SK-N-MC (cell line): ENCODE measurements around the gene CTR9.

Source experiments
- DNase-seq: peaks from one replicate; pipeline ENCODE4 v3.0.0-alpha.2; 2011; ENCODE audit warnings: low read depth, low spot score
- H3K27ac ChIP-seq: fragments of 200-600 bp; sonication (generic); 2 replicates; pipeline ENCODE4 v1.5.1; 2016; ENCODE audit warnings: mixed run types
- H3K36me3 ChIP-seq: fragments of 200-600 bp; sonication (generic); 2 replicates; pipeline ENCODE4 v1.6.1; 2017; ENCODE audit warnings: antibody characterized with exemption, low read length, mixed read lengths; ENCODE audit not compliant: insufficient read depth
- H3K4me3 ChIP-seq: fragments of 200-600 bp; sonication (generic); 2 replicates; pipeline ENCODE4 v1.5.1; 2016
- H3K9ac ChIP-seq: fragments of 200-600 bp; sonication (generic); 2 replicates; pipeline ENCODE4 v1.8.0; 2017; ENCODE audit warnings: mixed run types, mixed read lengths; ENCODE audit not compliant: insufficient read length
- H3K9me3 ChIP-seq: fragments of 200-600 bp; sonication (generic); 2 replicates; pipeline ENCODE4 v1.6.1; 2017; ENCODE audit warnings: low read depth, mild to moderate bottlenecking, antibody characterized with exemption, low read length, moderate library complexity, mixed read lengths
- EZH2 ChIP-seq: fragments of 200-600 bp; sonication (generic); IDR thresholded peaks from one replicate; pipeline ENCODE4 v1.6.1; 2017; ENCODE audit warnings: antibody characterized with exemption
- FOXP2 ChIP-seq: optimal IDR thresholded peaks from 2 replicates; pipeline ENCODE3; 2011; ENCODE audit warnings: mild to moderate bottlenecking, moderate library complexity; ENCODE audit not compliant: insufficient read depth; ENCODE audit errors: extremely low read length, control extremely low read depth
- POLR2AphosphoS5 ChIP-seq: IDR thresholded peaks from 2 replicates; pipeline ENCODE4 v1.6.1; 2012; ENCODE audit warnings: mild to moderate bottlenecking, low read depth, low read length, borderline replicate concordance

Gene CTR9

DNA sequence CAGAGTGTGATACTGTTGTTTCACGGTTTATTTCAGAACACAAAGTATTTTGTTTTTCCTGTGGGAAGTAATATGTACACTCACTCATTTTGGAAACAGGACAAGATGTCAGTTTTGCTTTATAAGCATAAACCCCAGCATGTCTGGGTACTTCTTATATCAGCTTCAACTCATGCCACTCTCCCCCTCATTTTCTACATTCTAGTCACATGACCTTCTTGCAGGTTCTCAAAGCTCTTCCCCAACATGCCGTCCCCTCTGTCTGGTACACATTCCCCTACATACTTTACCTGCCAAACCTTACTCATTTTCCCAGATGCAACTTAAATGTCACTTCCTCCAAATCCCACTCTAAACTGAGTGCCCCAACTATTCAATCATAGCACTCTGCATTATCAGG lies 1.6 kb upstream of the CTR9 start:
- Histone ChIP-seq H3K9me3 (no peaks in the 10 kb centered on the region), H3K27ac (no peak overlapping the region), H3K9ac (no peak overlapping the region), H3K4me3 (no peak overlapping the region), H3K36me3 (peaks cover 19% of the 10 kb centered on the region)
- no peak for DNase-seq
- TF ChIP-seq POLR2AphosphoS5 (no peak), EZH2 (no peak), FOXP2 (no peak)

- peak overlapping the region; percentile 79 for H3K9ac ChIP-seq
- H3K4me3 ChIP-seq, result peak overlapping the region; percentile 93
- H3K27ac ChIP-seq, result 0 out of 2 replicates have a peak overlapping the region, but pooled peaks have one; percentile 90
- peaks cover 36% of the 10 kb centered on the region for H3K36me3 ChIP-seq
- no peaks in the 10 kb centered on the region for H3K9me3 ChIP-seq
- no peak for DNase-seq
- TF ChIP-seq FOXP2, result no peak
- no peak for TF ChIP-seq POLR2AphosphoS5
- TF ChIP-seq EZH2, result no peak
Observed at GRCh38 chr11:10751581-10751940, 515 bp downstream of the CTR9 start.

DNA sequence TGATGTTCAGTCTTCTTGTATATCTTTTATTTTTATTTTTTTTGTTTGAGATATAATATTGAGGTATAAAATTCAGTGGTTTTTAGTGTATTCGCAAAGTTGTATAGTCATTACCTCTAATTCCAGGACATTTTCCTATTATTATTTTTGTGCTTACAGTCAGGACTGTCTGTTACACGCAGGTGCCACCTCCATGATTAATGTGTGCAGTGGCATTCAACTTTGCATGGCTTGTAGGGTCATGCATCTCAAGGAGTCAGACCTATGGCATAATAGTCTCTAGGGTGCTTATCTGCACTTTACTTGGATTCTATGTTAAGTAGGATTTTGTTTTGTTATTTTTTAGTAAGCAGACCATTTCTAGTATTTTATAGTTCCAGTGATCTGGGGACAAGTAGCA lies 1.0 kb downstream of the CTR9 start:
- Histone ChIP-seq H3K36me3 (peaks cover 41% of the 10 kb centered on the region), H3K27ac (no peak overlapping the region), H3K9me3 (no peaks in the 10 kb centered on the region), H3K9ac (peak overlapping the region; percentile 79), H3K4me3 (peak overlapping the region; percentile 93)
- DNase-seq, result no peak
- TF ChIP-seq POLR2AphosphoS5 (no peak), FOXP2 (no peak), EZH2 (no peak)

- no peak for TF ChIP-seq POLR2AphosphoS5
- TF ChIP-seq EZH2, result no peak
- no peak for TF ChIP-seq FOXP2
- Histone ChIP-seq H3K27ac (no peak overlapping the region), H3K9me3 (no peaks in the 10 kb centered on the region), H3K4me3 (peak overlapping the region; percentile 93), H3K36me3 (peaks cover 45% of the 10 kb centered on the region), H3K9ac (peak overlapping the region; percentile 79)
- no peak for DNase-seq
Observed at GRCh38 chr11:10752486-10752885, 1.4 kb downstream of the CTR9 start.

GRCh38 chr11:10758957-10759356 lies 7.9 kb downstream of the CTR9 start:
- no peaks in the 10 kb centered on the region for H3K9me3 ChIP-seq
- peaks cover 89% of the 10 kb centered on the region for H3K36me3 ChIP-seq
- no peak for DNase-seq
- H3K9ac ChIP-seq, result no peak overlapping the region
- no peak overlapping the region for H3K4me3 ChIP-seq
- TF ChIP-seq POLR2AphosphoS5 (no peak), EZH2 (no peak), FOXP2 (no peak)
- no peak overlapping the region for H3K27ac ChIP-seq

DNA sequence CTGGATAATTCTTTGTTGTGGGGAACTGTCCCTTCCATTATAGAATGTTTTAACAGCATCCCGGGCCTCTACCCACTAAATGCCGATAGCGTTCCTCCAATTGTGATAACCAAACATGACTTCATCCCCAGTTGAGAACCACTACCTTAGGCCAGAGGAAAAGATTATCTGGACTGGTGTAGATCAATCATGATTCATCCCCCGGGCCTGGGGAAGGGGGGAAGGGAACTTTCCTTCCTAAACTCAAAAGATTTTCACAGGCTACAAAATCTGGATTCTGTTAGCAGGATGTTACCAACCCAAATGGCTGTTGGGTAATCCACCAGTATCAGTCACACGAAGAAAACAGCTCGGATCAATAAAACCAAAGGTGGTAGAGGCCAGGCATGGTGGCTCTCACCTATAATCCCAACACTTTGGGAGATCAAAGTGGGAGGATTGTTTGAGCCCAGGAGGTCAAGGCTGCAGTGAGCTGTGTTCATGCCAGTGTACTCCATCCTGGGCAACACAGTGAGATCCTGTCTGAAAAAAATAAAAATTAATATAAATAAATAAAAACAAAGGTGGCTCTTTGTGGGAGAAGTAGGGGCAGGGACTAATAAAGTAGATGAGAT lies 10.1 kb downstream of the CTR9 start:
- no peak for TF ChIP-seq EZH2
- no peak for TF ChIP-seq FOXP2
- TF ChIP-seq POLR2AphosphoS5, result no peak
- DNase-seq, result no peak
- no peak overlapping the region for H3K4me3 ChIP-seq
- no peaks in the 10 kb centered on the region for H3K9me3 ChIP-seq
- peaks cover 79% of the 10 kb centered on the region for H3K36me3 ChIP-seq
- no peak overlapping the region for H3K27ac ChIP-seq
- H3K9ac ChIP-seq, result no peak overlapping the region

DNA sequence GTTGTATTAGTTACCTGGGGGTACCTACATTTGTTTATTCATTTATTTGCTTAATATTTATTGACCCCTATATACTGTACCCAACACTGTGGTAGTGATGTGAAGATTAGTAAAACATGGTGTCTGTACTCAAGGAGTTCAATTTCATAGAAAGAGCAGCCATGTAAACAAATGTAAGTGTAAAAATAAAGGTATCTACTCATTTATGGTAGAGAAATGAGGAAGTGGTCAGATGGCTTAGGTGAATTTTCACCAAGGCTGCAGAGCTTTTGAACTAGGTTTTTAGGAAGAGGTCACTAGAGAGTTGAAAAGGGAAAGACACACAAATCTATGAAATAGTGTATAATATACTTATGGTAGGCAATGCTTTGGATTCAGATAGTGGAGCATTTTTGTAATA lies 11.1 kb downstream of the CTR9 start:
- no peak for DNase-seq
- H3K9me3 ChIP-seq, result no peaks in the 10 kb centered on the region
- no peak overlapping the region for H3K4me3 ChIP-seq
- peaks cover 71% of the 10 kb centered on the region for H3K36me3 ChIP-seq
- no peak overlapping the region for H3K9ac ChIP-seq
- TF ChIP-seq EZH2, result no peak
- TF ChIP-seq FOXP2, result no peak
- no peak for TF ChIP-seq POLR2AphosphoS5
- H3K27ac ChIP-seq, result no peak overlapping the region

DNA sequence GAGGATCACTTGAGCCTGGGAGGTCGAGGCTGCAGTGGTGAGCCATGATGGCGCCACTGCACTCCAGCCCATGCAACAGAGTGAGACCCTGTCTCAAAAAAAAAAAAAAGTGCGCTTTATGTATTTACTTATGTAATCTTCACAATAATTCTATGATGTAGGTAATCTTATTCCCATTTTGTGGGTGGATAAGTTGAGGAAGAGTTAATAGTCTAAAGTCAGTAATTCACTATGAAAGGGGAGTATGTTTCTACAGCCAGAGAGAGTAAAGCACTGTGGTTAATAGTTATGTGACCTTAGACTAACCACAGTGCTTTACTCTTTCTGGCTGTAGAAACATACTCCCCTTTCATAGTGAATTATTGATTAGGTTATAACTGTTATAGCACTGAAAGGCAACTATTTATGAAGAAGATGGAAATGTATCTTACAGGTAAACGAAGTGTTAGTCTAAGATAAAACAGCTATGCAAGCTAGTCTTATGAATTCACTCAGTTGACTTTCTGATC lies 11.9 kb downstream of the CTR9 start:
- Histone ChIP-seq H3K36me3 (peaks cover 63% of the 10 kb centered on the region), H3K9ac (no peak overlapping the region), H3K9me3 (no peaks in the 10 kb centered on the region), H3K27ac (no peak overlapping the region), H3K4me3 (no peak overlapping the region)
- TF ChIP-seq POLR2AphosphoS5, result no peak
- no peak for TF ChIP-seq EZH2
- no peak for TF ChIP-seq FOXP2
- DNase-seq, result no peak

GRCh38 chr11:10763766-10764165 lies 12.7 kb downstream of the CTR9 start:
- TF ChIP-seq EZH2 (no peak), FOXP2 (no peak), POLR2AphosphoS5 (no peak)
- H3K36me3 ChIP-seq, result peaks cover 58% of the 10 kb centered on the region
- DNase-seq, result no peak
- no peak overlapping the region for H3K9ac ChIP-seq
- H3K27ac ChIP-seq, result no peak overlapping the region
- no peaks in the 10 kb centered on the region for H3K9me3 ChIP-seq
- H3K4me3 ChIP-seq, result no peak overlapping the region
